WTC11 (cell line): ENCODE data around the gene GSC.

Source experiments
- ATF3 ChIP-seq: sonication (generic); formaldehyde crosslinking; conservative IDR thresholded peaks from 2 replicates; pipeline ENCODE4 v1.8.1; 2022; ENCODE audit warnings: mild to moderate bottlenecking, missing genetic modification reagents
- ATF6 ChIP-seq: sonication (generic); formaldehyde crosslinking; IDR thresholded peaks from 2 replicates; pipeline ENCODE4 v1.8.1; 2023; ENCODE audit warnings: mild to moderate bottlenecking, missing genetic modification reagents
- E2F4 ChIP-seq: sonication (generic); formaldehyde crosslinking; IDR thresholded peaks from 2 replicates; pipeline ENCODE4 v1.8.1; 2022; ENCODE audit warnings: low read depth, mild to moderate bottlenecking, moderate library complexity, missing genetic modification reagents, borderline replicate concordance
- GABPB1 ChIP-seq: sonication (generic); formaldehyde crosslinking; IDR thresholded peaks from 2 replicates; pipeline ENCODE4 v1.8.1; 2023; ENCODE audit warnings: mild to moderate bottlenecking, missing genetic modification reagents
- MAX ChIP-seq: sonication (generic); formaldehyde crosslinking; IDR thresholded peaks from 2 replicates; pipeline ENCODE4 v1.8.0; 2022; ENCODE audit warnings: mild to moderate bottlenecking, missing genetic modification reagents
- TF ChIP-seq, protein P1 (sequence below): sonication (generic); formaldehyde crosslinking; IDR thresholded peaks from 2 replicates; pipeline ENCODE4 v1.8.1; 2022; ENCODE audit warnings: missing genetic modification reagents, borderline replicate concordance
- TF ChIP-seq, protein P2 (sequence below): sonication (generic); formaldehyde crosslinking; IDR thresholded peaks from 2 replicates; pipeline ENCODE4 v1.8.0; 2023; ENCODE audit warnings: mild to moderate bottlenecking, missing genetic modification reagents
- TF ChIP-seq, protein P3 (sequence below): fragments of 200-600 bp; IDR thresholded peaks from 2 replicates; pipeline ENCODE4 v1.8.0; 2022; ENCODE audit warnings: antibody characterized with exemption

GRCh38 chr14:94751321-94751720, 18.6 kb downstream of the GSC start:
- TF ChIP-seq GABPB1 (no peak), ATF3 (CRISPR knock-in tag) (no peak), MAX (no peak), ATF6 (no peak), E2F4 (no peak)
- TF ChIP-seq, protein P1, sequence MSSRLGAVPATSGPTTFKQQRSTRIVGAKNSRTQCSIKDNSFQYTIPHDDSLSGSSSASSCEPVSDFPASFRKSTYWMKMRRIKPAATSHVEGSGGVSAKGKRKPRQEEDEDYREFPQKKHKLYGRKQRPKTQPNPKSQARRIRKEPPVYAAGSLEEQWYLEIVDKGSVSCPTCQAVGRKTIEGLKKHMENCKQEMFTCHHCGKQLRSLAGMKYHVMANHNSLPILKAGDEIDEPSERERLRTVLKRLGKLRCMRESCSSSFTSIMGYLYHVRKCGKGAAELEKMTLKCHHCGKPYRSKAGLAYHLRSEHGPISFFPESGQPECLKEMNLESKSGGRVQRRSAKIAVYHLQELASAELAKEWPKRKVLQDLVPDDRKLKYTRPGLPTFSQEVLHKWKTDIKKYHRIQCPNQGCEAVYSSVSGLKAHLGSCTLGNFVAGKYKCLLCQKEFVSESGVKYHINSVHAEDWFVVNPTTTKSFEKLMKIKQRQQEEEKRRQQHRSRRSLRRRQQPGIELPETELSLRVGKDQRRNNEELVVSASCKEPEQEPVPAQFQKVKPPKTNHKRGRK (CRISPR knock-in tag) = no peak
- TF ChIP-seq, protein P2, sequence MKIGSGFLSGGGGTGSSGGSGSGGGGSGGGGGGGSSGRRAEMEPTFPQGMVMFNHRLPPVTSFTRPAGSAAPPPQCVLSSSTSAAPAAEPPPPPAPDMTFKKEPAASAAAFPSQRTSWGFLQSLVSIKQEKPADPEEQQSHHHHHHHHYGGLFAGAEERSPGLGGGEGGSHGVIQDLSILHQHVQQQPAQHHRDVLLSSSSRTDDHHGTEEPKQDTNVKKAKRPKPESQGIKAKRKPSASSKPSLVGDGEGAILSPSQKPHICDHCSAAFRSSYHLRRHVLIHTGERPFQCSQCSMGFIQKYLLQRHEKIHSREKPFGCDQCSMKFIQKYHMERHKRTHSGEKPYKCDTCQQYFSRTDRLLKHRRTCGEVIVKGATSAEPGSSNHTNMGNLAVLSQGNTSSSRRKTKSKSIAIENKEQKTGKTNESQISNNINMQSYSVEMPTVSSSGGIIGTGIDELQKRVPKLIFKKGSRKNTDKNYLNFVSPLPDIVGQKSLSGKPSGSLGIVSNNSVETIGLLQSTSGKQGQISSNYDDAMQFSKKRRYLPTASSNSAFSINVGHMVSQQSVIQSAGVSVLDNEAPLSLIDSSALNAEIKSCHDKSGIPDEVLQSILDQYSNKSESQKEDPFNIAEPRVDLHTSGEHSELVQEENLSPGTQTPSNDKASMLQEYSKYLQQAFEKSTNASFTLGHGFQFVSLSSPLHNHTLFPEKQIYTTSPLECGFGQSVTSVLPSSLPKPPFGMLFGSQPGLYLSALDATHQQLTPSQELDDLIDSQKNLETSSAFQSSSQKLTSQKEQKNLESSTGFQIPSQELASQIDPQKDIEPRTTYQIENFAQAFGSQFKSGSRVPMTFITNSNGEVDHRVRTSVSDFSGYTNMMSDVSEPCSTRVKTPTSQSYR = no peak
- TF ChIP-seq, protein P3, sequence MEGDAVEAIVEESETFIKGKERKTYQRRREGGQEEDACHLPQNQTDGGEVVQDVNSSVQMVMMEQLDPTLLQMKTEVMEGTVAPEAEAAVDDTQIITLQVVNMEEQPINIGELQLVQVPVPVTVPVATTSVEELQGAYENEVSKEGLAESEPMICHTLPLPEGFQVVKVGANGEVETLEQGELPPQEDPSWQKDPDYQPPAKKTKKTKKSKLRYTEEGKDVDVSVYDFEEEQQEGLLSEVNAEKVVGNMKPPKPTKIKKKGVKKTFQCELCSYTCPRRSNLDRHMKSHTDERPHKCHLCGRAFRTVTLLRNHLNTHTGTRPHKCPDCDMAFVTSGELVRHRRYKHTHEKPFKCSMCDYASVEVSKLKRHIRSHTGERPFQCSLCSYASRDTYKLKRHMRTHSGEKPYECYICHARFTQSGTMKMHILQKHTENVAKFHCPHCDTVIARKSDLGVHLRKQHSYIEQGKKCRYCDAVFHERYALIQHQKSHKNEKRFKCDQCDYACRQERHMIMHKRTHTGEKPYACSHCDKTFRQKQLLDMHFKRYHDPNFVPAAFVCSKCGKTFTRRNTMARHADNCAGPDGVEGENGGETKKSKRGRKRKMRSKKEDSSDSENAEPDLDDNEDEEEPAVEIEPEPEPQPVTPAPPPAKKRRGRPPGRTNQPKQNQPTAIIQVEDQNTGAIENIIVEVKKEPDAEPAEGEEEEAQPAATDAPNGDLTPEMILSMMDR = no peak
